ENCODE measurements around the gene SERINC5.
"Not testable (repeated sequence)": the region's sequence is repeated elsewhere in the genome, so short reads cannot be mapped to it uniquely, and the experiment has no call there.

Gene SERINC5

GRCh38 chr5:80125962-80126480 is 129.8 kb downstream of the SERINC5 start:
- DNase-seq, result no peak

- DNase-seq, result no peak
Observed at GRCh38 chr5:80125022-80125961, 130.6 kb downstream of the SERINC5 start.

GRCh38 chr5:80124121-80124918 is 131.5 kb downstream of the SERINC5 start:
- no peak for DNase-seq

- no peak for DNase-seq
Observed at GRCh38 chr5:80122579-80122978, 133.3 kb downstream of the SERINC5 start.

- no peak for DNase-seq
Observed at GRCh38 chr5:80119372-80119771, 136.5 kb downstream of the SERINC5 start.

GRCh38 chr5:80117446-80117845 is 138.4 kb downstream of the SERINC5 start:
- DNase-seq, result no peak

DNA sequence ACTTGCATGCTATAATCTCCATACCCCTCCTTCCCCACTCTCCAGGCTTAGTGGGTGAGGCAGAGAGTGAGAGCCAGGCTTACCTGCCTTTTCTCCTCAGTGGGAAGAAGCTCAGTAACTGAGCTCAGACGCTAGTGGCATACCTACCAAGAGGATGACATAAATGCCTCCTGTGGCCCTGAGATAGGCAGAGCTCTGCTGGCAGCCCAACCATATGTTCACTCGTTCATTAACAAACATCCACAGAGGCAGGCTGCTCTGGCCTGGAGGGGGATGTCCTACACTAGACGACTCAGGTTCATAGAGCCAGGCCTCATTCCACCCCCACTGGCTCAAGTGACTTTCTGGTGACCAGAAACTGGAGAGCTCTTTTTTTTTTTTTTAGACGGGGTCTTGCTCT is 139.4 kb downstream of the SERINC5 start:
- DNase-seq, result no peak

- no peak for DNase-seq
Observed at GRCh38 chr5:80116000-80116399, 139.8 kb downstream of the SERINC5 start.

- no peak for DNase-seq
Observed at GRCh38 chr5:80114860-80115259, 141.0 kb downstream of the SERINC5 start.

- DNase-seq, result not testable (repeated sequence)
Observed at GRCh38 chr5:80111376-80111990, 144.4 kb downstream of the SERINC5 start.

DNA sequence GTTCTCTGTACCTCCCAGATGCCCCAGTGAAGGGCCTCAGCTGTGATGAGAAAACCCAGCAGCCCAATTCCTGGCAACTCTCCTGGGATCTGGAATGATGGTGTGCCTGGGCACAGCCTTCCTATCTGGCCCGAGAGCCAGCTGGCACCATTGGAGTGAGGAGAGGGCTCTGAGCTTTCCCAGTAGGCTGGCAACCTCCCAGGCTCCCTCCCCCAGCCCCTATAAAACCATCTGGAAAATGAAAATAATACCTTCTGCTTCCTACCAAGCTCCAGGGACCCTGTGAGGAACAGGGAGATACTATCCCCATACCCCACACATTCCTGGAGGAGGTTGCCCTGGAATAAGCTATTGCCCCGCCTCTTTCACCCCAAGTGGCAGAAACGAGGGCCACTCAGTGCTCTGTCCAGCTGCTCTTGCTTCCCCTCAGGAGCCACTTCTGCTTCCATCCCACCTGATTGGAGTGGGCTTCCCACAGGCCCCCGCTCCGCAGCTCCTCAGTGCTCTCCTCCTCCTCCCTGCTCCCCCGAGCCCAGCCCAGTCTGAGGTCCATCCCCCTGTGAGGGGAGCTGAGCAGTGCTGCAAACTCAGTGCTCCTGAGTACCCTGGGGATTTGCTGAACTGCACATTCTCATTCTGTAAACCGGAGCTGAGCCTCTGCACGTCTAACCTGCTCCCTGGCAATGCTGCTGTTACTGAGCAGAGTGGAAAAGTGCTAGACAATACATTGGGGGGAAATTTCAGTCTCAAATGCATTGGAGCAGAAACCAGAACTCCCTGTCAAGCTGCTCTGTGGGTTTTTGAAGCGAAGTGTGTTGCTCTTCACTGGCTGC is 146.0 kb downstream of the SERINC5 start:
- no peak for DNase-seq

GRCh38 chr5:80106916-80107315 is 148.9 kb downstream of the SERINC5 start:
- DNase-seq, result no peak

DNA sequence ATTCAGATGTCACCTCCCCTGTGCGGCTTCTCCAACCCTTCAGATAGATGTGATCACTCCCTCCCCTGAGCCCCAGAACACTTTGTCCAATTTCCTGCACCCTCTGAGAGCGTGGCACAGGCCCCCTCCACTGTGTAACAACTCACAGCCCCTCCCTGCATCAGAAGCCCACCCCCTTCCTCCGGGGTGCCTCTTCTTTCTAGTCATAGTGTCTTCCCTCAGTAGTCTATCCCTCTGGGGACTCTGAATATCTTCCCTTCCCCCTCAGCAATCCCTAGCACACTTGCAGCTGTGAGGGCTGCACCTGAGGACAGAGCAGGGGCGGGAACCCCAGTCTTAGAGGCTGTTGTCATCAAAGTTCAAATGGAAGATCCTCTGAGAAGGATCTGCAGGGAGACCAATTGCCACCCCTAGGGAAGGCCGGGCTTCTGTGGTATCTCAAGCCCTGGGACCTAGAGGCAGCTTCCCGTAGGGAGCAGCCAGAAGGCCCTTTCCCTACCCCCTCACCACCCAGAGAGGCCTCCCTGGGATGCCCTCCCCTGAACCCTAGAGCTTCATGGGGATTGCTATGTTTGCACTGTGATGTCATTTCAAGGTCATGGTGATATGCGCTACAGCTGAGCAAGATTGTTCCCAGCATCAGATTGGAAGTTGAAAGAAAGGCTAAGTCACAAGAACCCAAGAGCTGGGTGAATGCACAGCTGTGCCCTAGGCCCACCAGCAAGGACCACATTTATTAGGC is 150.0 kb downstream of the SERINC5 start:
- no peak for DNase-seq

- no peak for DNase-seq
Observed at GRCh38 chr5:80103371-80103770, 152.5 kb downstream of the SERINC5 start.

DNA sequence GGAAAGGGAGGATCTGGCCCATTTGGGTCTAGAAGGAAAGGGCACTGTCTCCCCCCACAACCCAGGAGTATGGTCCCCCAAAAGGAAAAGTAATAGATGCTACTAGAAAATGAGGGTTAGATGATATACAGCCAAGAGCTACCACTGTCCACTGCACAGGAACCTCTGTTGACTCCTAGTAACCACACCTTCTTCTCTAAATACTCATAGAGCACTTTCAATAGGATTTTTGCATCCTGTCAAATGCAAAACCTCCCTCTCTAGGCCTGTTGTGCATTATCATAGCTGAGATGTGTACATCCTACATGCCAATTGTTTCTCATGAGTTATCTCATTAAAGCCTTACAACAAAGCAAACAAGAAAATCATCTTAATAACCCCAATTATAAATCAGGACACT is 153.9 kb downstream of the SERINC5 start:
- DNase-seq, result no peak

GRCh38 chr5:80097451-80097850 is 158.4 kb downstream of the SERINC5 start:
- no peak for DNase-seq

- no peak for DNase-seq
Observed at GRCh38 chr5:80094236-80094738, 161.6 kb downstream of the SERINC5 start.

DNA sequence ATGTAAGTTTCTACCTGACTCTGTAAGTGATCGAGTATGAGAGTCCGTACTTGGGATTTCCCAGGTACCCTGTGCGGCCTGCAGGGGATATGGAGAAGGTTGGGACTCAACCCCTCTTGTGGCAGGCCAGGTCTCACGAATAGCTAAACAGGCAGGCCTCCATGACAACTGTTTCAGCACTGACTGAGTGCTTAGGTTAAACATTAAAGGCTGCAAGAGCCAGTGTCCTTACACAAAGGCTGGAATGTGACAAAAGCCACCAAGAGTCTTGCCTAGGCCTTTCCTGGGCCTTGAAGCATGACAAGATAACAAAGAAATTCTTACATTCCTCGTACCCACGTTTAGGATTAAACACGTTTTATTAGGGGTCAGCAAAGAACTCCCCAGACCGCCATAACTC is 162.1 kb downstream of the SERINC5 start:
- no peak for DNase-seq

DNA sequence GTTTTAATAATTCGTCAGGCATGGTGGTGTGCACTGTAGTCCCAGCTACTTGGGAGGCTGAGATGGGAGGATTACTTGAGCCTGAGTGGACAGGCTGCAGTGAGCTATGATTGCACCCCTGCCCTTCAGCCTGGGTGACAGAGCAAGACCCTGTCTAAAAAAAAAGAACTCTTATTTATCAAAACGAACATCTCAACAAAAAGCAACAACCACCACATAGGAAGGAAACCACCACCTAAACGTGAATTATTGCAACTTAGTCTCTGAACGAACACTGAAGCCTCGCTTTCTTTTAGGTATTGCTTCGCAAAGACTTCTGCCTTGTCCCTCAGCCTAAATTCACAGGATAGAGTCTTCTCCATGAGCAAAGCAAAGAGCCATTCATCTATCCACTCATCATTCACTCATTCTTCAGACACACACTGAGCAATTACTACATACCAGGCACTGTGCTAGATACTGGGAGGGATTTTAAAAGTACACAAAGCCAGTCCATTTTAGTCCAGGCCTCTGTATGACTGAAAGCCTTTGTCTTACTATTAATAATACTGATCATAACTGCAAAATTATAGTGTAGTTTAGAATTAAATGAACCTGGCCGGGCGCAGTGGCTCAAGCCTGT is 163.3 kb downstream of the SERINC5 start:
- DNase-seq, result no peak

DNA sequence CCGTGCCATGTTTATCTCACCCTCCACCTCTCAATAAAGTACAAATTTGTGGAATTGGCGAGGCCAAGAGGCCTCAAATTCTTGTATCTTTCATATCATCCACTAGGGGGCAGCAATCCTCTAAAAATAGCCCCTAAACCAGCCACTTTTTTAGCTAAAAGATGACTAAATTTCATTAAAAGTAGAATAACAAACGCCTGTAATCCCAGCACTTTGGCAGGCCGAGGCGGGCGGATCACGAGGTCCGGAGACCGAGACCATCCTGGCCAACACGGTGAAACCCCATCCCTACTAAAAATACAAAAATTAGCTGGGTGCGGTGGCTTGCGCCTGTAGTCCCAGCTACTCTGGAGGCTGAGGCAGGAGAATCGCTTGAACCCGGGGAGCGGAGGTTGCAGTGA is 164.1 kb downstream of the SERINC5 start:
- DNase-seq, result peak; percentile 34

GRCh38 chr5:80090884-80091166 is 165.0 kb downstream of the SERINC5 start:
- DNase-seq, result no peak
